AG10803 (cell line): ENCODE measurements around the gene EFHC2.

Source experiments
- DNase-seq: peaks from one replicate; pipeline ENCODE4 v3.0.0; 2010; ENCODE audit warnings: low read depth
- H3K4me3 ChIP-seq: 2 replicates; pipeline ENCODE4 v1.5.1; 2011; ENCODE audit warnings: mild to moderate bottlenecking, low read length, control low read depth
- TF ChIP-seq, protein P1 (sequence below): conservative IDR thresholded peaks from 2 replicates; pipeline ENCODE4 v1.5.1; 2011; ENCODE audit warnings: mild to moderate bottlenecking, low read length, control low read depth, inconsistent platforms

EFHC2 gene

DNA sequence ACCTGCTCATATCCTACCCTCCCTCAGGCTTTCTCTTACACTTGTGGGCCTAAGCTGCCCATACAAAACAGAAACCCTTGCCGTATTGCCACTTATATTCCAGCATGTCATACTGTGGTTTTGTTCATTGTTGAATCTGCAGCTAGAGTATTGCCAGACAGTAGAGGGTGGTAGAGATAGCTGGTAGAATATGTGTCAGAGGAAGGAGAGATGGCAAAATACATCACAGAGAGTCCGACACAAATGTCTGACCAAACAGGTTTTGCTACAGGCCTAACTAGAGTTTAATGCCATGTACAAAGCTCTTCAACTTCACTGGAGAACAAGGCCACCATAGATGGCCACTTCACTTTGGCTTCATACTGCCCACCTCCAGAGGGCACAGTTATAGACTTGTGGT lies 160.1 kb downstream of the EFHC2 start:
- no peak for DNase-seq
- TF ChIP-seq, protein P1, sequence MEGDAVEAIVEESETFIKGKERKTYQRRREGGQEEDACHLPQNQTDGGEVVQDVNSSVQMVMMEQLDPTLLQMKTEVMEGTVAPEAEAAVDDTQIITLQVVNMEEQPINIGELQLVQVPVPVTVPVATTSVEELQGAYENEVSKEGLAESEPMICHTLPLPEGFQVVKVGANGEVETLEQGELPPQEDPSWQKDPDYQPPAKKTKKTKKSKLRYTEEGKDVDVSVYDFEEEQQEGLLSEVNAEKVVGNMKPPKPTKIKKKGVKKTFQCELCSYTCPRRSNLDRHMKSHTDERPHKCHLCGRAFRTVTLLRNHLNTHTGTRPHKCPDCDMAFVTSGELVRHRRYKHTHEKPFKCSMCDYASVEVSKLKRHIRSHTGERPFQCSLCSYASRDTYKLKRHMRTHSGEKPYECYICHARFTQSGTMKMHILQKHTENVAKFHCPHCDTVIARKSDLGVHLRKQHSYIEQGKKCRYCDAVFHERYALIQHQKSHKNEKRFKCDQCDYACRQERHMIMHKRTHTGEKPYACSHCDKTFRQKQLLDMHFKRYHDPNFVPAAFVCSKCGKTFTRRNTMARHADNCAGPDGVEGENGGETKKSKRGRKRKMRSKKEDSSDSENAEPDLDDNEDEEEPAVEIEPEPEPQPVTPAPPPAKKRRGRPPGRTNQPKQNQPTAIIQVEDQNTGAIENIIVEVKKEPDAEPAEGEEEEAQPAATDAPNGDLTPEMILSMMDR = no peak
- H3K4me3 ChIP-seq = no peak overlapping the region

DNA sequence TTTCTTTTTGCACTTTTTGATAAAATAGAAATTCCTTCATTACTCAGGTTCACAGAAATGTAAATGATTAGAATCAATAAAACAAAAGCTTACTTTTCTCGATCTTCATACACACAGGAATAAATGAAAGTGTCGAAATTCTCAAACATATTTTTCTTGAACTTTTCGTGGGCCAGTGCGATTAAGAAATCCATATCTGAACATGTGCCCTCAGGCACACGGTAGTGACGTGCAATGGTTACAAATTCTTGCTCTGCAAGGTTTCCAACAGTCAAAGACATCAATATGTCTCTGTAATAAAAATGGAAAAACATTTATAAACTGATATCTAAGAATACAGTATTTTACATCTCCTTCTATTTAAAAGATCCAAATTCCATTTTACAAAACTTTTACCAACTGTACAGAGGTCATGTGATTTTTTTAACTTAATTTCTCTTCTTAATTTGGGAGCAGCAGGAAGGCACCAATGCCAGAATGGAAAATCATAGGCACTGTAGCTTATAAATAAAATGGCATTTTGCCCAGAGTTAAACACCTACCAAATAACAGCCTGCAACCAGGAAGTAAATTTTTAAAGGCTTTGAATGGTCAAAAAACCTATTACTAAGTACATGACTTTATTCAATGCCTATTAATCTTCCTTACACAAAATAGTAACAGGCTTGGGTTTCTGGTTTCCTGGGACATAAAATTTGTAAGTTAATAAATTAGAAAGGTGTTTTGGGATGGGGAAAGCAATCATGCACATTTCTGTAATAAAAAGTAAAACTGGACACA lies 165.0 kb downstream of the EFHC2 start:
- no peak for DNase-seq
- H3K4me3 ChIP-seq = no peak overlapping the region
- TF ChIP-seq, protein P1 = no peak

DNA sequence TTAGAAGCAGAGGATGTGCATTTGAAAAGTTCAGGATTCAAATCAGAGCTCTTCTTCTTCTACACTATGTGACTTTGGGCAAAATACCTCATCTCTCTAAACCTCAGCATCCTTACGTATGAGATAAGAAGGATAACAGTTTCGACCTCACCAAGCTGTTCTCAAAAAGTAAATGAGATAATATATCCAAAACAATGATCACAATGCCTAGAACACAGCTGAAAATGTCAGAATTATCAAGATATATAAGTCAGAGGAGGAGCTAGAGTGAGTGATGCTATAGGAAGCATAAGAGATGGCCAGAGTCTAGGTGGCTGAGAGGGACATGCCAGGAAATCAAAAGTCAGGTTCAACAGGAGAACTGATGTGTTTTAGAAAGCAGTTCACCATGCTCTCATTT lies 168.0 kb downstream of the EFHC2 start:
- TF ChIP-seq, protein P1 = no peak
- DNase-seq = no peak
- H3K4me3 ChIP-seq = no peak overlapping the region

DNA sequence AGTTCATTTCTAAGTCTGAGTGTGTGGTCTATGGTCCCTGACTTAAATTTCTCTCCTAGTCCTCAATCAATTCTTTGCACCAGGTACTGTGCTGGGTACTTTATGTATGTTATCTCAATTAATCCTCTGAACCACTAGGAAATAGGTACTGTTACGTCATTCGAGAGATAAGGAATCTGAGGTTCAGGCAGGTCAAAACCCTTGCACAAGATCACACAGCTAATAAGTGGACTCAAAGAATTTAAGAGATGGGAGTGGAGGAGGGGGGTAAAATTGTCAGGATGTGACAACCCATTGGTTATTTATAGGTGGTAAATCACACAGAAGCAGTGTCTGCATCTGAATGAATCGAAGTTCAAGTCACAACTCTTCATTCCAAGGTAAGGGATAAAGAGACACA lies 169.4 kb downstream of the EFHC2 start:
- no peak overlapping the region for H3K4me3 ChIP-seq
- TF ChIP-seq, protein P1 = no peak
- no peak for DNase-seq

DNA sequence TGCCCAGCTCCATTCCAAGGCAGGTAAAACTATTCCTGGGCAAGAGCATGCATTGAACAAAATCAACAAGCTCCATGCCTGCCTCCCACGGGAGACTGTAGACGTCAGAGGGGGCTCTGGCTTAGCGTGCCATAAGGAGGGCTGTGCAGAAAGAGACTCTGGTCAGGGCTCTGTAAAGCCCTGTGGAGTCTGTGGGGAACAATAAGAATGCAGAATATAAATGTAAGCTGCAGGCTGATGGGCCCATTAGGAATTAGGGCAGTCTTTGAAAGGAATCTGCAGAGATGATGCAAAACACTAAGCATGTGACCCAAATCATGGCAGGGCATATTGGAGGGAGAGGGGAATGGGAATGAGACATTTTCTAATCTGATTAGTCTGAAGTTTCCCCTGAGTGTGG lies 170.3 kb downstream of the EFHC2 start:
- TF ChIP-seq, protein P1 = no peak
- no peak overlapping the region for H3K4me3 ChIP-seq
- DNase-seq = no peak

DNA sequence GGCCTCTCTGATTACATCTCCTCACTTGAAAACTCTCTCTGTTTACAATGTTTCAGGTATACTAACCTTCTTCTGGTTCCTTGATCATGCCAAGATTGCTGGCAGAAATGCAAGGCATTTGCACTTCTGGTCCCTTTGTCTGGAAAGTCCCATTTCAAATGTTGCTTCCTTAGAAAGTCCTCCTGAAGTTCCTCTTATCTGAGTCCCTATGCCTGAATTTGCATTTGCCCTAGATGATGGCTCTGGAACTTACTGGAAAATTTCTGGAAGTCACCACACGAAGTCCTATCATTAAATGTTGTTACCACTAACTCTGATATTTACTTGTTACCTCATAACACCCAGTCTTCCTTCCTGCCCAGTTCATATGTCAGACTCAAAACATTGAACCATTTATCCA lies 176.4 kb downstream of the EFHC2 start:
- no peak for DNase-seq
- TF ChIP-seq, protein P1 = no peak
- no peak overlapping the region for H3K4me3 ChIP-seq

DNA sequence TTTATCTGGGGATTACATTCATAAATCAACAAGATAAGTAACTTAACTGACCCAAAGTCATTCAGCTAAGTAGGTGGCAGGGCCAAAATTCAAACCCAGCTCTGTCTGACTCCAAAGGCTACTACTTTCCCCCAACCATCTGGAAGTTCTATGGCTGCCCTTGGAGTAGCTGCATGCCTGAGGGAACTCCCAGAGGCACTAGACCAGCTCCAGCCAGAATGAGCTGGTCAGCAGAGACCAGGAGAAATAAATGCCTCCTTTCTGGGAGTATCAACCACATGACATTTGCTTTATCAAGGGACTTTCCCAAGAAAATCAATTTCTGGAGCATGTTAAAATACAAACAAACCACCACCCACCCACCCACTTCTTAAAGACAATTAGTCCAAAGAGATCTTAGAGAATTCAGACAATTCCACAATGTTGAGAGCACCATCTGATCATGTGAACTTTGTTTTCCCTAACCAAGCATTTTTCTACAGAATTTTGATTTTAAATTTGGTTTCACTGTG lies 180.5 kb downstream of the EFHC2 start:
- no peak overlapping the region for H3K4me3 ChIP-seq
- DNase-seq = no peak
- TF ChIP-seq, protein P1 = no peak
